Epithelial cell of umbilical artery (primary cell): ENCODE measurements around the gene SLN. TPM values are rescaled to one million over a fixed set of nuclear protein-coding genes. Genes with fewer than 3 reads are reported as not detected.

Source experiments
- total RNA-seq: library from RNA; depleted of rRNA; stranded (reverse); fragments of >200 nt; gene quantifications from 2 replicates; pipeline ENCODE4 v1.2.3, GENCODE V29; 2014

The SLN gene
- 0.32 TPM in 1 of 2 replicates, not detected in the other for total RNA-seq

DNA sequence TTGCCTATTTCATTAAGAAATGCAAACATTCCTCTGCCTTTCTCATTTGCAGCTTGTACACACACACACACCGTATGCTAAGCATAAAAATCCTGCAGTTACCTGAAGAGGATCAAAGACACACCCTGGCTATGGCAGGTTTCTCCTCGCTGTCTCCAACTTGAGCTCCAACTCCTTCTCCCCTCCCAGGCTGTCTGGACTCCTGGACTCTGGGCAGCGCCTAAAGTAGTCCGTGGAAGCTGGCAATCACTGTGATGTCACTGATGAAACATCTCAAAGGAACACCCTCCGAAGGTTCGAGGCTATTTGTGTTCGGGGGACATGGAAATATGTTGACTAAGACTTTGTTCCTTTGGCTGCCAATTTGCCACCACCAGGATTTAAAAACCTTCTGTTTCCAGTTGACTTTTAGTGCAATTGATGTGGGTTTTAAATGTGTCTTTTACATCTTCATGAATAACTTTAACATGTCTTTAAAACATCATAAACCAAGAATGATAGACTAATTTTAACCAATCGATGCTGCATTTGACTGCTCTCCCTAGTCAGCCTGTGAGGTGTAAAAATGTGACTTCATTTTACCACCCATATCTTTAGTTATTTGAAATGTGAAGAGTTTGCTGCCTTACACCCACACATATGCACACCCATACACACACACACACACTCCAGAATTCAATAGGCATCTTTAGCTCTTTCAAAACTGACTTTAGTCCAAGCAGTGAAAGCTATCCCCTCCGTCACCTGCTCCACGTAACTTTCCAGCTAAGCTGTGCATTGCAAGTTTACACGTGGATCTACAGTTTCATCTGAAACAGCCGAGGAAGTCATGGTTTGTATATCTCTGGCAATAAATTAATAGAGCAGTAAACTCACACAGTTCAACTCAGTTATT is at the start of gene SLN:
SLN (minus strand) TSS at position 196 of the 895 bp plus-strand sequence.

Other genes starting within 250 kb of the SLN start
- gene ALKBH8, start 146.3 kb downstream of the SLN start, total RNA-seq, result 10.4 and 13.5 TPM in 2 replicates
- gene ELMOD1, start 120.9 kb downstream of the SLN start, total RNA-seq, result under 0.01 and 0.30 TPM in 2 replicates
- 94.5 and 120 TPM in 2 replicates for gene SLC35F2, start 146.7 kb upstream of the SLN start, total RNA-seq
- gene RAB39A, start 216.4 kb upstream of the SLN start, total RNA-seq, result 0.15 TPM in 1 of 2 replicates, not detected in the other